Omental fat pad (tissue), 4 donors: Measurements from ENCODE around the gene PIPOX. TPM values are rescaled to one million over a fixed set of nuclear protein-coding genes. Genes with fewer than 3 reads are reported as not detected.

Experiments used
- ATAC-seq: fragments of 150-250 bp; one replicate; pipeline ENCODE4 v1.9.1; 2016; ENCODE audit warnings: mild to moderate bottlenecking, moderate library complexity; ENCODE audit not compliant: low FRiP score
- DNase-seq: peaks from one replicate; pipeline ENCODE4 v3.0.0-alpha.2; 2019; ENCODE audit warnings: low spot score
- total RNA-seq, 4 donors: library from RNA; depleted of rRNA; stranded (reverse); fragments of >200 nt; gene quantifications; one replicate each; pipeline ENCODE4 v1.1.0, GENCODE V29; 2016
- TF ChIP-seq, protein P1 (sequence below), 3 donors: fragments of 450-650 bp; IDR thresholded peaks; one replicate each; pipeline ENCODE4 v1.5.1; 2016 to 2017; ENCODE audit warnings: antibody characterized with exemption in 3 of 3, mild to moderate bottlenecking in 3 of 3, moderate library complexity in 2 of 3

The PIPOX gene
- total RNA-seq, 4 donors from 2014 or later, result 0.82 to 4.9 (median 1.6) TPM

DNA sequence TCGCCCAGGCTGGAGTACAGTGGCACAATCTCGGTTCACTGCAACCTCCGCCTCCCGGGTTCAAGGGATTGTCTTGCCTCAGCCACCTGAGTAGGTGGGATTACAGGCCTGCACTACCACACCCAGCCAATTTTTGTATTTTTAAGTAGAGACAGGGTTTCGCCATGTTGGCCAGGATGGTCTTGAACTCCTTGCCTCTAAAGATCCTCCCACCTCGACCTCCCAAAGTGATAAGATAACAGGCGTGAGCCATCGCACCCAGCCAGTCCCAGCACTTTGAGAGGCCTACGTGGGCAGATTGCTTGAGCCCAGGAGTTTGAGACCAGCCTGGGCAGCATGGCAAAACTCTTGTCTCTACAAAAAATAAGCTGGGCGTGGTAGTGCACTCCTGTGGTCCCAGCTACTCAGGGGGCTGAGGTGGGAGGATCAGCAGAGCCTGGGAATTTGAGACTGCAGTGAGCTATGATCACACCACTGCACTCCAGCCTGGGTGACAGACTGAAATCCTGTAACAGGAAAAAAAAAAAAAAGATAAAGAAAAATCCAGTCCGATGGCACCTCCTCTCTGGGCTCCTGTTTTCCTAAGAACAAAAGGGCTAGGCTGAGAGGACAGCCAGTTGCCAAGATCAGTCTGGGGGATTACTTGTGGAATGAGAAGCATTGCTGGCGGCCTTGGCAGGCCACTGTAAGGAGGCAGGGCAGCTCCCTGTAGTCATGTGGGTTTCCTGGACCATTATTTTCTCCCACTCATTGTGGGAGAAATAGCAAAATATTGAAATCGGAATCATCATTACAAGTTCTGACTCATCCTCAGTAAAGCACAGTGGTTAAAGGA is 3.0 kb upstream of the PIPOX start:
- no peak for DNase-seq
- ATAC-seq, result peak; percentile 75
- TF ChIP-seq, protein P1, sequence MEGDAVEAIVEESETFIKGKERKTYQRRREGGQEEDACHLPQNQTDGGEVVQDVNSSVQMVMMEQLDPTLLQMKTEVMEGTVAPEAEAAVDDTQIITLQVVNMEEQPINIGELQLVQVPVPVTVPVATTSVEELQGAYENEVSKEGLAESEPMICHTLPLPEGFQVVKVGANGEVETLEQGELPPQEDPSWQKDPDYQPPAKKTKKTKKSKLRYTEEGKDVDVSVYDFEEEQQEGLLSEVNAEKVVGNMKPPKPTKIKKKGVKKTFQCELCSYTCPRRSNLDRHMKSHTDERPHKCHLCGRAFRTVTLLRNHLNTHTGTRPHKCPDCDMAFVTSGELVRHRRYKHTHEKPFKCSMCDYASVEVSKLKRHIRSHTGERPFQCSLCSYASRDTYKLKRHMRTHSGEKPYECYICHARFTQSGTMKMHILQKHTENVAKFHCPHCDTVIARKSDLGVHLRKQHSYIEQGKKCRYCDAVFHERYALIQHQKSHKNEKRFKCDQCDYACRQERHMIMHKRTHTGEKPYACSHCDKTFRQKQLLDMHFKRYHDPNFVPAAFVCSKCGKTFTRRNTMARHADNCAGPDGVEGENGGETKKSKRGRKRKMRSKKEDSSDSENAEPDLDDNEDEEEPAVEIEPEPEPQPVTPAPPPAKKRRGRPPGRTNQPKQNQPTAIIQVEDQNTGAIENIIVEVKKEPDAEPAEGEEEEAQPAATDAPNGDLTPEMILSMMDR (IDR thresholded peaks at IDR 0.05), result no peak

DNA sequence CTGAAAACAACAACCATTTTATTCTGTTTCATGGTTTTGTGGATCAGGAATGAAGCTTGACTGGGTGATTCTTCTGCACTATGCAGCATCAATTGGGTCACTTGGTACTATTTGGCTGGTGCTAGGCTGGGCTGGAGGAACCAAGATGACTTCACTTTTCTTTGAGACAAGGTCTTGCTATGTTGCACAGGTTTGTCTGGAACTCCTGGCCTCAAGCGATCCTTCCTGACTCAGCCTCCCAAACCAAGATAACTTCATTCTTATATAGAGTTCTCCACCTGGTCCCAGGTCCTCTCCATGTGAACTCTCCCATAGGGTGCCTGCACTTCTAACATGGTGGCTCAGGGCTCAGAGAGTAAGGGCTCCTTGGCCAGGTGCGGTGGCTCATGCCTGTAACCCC is 1.9 kb upstream of the PIPOX start:
- DNase-seq (no peak), ATAC-seq (no peak)
- TF ChIP-seq, protein P1 (IDR thresholded peaks at IDR 0.05), result no peak

DNA sequence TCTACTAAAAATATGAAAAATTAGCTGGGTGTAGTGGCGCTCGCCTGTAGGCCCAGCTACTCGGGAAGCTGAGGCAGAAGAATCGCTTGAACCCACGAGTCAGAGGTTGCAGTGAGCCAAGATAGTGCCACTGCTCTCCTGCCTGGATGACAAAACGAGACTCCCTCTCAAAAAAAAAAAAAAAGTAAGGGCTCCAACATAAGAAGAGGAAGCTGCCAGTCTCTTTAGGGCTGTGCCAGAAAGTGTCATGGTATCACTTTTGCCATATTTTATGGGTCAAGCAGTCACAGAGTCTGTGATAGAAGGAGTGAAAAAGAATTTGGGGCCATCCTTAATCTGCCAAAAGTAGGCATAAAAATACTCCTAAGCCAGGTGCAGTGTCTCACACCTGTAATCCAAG is 1.4 kb upstream of the PIPOX start:
- ATAC-seq, result no peak
- no peak for DNase-seq
- TF ChIP-seq, protein P1 (IDR thresholded peaks at IDR 0.05), result no peak

DNA sequence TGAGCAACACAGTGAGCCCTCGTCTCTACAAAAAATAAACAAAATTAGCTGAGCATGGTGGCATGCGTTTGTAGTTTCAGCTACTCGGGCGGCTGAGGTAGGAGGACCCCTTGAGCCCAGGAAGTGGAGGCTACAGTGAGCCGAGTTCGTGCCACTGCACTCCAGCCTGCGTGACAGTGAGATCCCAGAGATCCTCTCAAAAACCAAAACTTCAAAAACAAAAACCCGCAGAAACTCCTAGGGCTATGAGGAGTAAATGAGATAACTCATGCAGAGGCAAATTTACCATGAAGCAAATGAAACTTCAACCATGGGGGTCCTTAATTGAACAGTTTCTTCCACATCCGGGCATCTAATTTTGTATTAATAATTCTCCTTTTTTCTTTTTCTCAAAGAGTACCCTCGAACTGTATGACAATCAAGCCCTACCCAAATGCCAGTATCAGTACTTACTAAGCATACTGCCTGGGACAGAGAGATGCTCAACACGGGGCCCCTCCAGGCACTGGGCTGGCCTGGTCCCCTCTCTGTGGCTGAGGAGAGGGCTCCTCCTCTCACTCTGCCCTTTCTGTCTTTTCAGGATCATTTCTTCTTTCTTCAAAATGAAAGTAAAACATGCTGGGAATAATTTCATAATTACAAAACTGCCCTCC is 789 bp upstream of the PIPOX start:
- DNase-seq (no peak), ATAC-seq (no peak)
- TF ChIP-seq, protein P1 (IDR thresholded peaks at IDR 0.05), result no peak

DNA sequence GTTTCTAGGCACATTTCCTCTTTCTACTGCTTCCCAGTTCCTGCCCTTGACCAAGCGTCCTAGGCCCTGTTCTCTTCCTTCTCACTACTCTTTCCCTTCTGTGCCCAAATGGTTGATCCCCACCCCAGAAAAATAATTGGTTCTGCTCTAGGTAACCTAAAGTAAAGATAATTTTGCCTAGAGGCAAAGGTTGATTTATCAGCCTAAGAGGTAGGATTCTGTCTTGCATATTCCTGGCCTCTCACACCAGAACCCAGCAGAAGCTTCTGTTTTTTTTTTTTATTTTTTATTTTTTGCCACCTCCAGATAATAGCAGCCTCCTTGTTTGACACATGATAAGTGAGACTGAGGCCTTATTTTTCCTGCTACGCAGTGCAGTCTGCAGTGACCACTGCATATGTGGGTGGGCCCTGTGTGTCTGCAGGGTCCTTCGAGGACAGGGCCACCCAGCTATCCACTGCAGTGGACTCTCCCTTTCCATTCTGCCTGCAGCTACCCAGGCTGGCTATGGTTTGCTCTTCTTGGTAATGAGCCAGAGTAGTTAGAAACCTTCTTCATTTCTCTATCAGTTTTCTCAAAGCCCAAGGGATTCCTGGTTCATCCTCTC is 701 bp downstream of the PIPOX start:
- ATAC-seq, result no peak
- no peak for DNase-seq
- TF ChIP-seq, protein P1 (IDR thresholded peaks at IDR 0.05), result no peak

DNA sequence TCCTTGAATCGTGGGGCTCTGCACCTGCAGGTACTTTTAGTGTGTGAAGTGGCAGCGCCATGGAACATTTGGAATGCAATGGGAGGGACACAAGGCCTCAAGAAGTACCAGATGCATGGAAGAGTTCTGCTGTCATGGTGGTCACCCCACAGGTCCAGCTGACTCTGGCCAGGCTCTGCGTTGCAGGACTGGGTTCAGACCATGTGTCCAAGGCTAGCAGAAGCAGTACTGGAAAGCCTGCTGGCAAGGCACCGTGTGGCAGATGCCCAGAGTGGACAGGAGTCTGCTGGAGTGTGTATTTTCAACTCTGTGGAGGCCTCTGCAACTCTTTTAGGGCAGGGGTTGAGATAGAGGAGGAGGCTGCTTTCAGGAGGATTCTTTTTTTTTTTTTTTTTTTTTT is 2.1 kb downstream of the PIPOX start:
- no peak for ATAC-seq
- TF ChIP-seq, protein P1 (IDR thresholded peaks at IDR 0.05), result no peak
- DNase-seq, result no peak
